DMS 273 (cell line): ENCODE results near the gene MYPOP.

Experiments
- DNase-seq: peaks from one replicate; lab custom pipeline; 2025; ENCODE audit not compliant: unreplicated experiment; lab: John Stamatoyannopoulos, UW

MYPOP gene

GRCh38 chr19:45901912-45902650 lies at the start of gene MYPOP:
Gene MYPOP, minus strand, starts transcription at chr19:45902613. Its CDS starts 840 bp downstream, at chr19:45901773.
- DNase-seq = peak; percentile 65

DNA sequence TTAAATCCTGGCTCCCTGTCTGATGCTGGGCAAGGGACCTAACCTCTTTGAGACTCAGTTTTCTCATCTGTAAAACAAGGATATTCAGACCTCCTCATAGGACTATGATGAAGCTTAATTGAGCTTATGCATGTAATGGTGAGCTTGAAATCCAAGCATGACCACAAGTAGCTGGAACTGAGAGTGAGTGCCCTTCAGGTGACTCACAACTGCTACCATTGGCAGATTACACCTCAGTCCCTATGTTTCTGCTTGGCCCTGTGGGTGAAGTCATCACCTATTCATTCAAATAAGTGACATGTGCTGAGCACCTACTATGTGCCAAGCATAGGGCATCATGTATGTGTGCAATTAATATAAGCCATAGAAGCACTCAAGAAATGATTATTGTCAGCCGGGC lies 45.5 kb upstream of the MYPOP start:
- DNase-seq = no peak

DNA sequence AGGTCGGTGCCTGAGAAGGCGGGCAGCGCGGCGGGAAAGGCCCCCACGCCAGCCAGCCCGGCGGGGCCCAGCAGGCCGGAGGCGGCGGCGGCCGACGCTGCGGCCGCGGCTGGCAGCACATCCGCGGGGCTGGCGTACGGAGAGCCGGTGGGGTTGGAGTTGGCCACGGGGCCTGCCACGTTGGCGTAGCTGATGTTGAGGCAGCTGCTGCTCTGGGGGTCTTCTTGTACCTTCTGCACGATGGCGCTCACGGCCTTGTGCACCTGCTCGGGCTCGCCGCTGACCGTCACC lies 38.0 kb upstream of the MYPOP start:
- DNase-seq = no peak

DNA sequence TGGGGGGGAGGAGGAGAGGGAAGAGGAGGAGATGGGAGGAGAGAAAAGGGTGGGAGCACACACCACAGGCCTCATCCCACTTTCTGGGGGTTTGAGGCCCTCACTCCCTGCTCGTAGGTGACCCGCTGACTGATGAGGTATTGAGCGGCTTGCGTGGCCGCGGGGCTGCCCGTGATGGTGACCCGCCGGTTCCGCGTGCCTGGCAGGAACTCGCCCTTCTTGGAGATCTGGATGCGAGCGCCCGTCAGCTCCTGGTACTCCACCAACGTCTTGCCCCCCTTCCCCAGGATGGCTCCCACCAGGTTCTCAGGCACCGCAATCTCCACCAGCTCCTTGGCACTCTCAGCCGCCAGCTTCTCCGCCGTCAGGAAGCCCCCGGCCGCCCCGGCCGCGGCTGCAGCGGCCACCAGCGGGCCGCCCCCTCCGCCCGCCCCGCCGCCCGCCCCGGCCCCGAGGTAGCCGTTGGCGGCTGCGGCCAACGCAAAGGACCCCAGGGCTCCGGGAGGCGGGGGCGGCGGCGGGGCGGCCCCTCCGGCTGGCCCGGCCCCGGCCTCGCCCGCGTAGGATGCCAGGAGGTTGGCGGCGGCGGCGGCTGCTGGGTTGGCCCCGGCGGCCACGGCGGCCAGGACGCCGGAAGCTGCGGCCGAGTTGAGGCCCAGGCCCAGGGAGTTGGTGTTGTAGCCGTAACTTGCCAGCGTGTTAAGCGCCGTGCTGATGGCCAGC lies 37.5 kb upstream of the MYPOP start:
- no peak for DNase-seq

DNA sequence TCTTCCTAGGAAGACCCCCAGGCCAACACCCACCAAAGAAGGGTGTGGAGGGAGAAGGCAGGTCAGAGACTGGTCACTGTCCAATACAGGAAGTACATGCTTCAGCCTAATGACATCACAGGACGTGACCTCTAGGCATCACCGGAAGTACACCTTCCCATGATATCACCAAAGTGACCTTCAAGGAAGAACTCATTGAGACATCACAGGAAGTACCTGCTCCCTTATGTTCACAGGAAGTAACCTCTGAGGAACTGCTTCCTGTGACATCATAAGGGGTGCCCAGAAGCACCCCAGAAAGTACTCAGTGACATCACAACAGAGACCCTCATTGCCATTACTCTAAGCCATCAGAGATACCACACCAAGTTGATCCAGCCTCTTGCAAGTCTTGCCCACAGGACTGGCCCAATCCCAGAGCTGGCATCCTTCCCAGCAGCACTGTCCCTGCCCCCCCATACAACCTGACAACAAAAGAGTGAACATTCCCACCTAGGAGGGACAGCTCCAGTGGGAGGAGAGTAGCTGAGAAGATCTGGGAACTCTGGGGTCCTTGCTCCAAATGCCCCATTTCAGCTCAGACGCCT lies 36.4 kb upstream of the MYPOP start:
- no peak for DNase-seq

DNA sequence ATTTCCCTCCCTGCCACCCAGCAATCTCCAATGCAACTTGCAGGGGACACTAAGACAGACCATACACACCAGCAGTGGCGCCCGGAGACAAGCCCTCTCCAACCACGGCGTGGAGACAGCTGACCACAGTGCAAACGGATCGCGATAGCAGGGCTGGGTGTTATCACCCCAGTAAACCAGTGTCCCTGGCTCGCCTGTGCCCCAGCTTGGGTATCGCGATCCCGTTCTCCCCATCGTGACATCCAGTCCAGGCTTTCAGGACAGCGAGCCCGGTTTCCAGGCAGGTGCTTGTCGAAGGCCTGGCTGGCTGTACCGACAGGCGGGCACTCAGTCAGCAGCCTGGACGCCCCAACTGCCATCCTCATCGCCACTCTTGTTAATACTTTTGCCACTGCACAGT lies 32.9 kb upstream of the MYPOP start:
- no peak for DNase-seq

DNA sequence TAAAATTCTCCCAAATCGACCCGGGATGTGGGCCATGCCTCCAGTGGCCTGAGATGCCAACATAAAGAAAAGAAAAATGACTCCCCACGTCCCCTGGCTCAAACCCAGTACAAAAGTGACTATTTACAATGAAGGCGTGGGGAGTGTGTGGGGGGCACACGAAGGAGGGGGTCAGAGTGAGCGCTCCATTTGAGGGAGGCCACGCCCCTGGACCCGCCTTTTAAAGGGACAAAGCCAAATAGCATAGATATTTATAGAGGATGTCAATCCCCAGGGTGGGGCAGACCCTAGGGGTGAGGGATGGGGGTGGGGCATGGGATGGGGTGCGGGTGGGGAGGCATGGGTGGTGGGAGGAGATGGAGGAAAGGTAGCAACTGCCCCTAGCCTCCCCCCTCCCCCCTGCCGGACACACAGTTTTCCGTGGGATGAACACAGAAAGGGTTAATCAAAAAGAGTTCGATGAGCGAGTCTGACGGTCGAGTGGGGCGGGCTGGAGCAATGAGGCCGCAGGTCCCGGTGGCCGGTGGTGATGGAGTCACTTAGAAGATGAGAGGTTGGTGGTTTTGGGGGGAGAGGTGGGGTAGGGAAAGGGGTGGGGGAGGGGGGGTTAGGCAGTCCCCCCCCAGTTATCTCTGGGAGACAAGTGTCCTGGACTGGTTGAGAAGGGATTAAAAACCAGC lies 32.3 kb upstream of the MYPOP start:
- DNase-seq = no peak

DNA sequence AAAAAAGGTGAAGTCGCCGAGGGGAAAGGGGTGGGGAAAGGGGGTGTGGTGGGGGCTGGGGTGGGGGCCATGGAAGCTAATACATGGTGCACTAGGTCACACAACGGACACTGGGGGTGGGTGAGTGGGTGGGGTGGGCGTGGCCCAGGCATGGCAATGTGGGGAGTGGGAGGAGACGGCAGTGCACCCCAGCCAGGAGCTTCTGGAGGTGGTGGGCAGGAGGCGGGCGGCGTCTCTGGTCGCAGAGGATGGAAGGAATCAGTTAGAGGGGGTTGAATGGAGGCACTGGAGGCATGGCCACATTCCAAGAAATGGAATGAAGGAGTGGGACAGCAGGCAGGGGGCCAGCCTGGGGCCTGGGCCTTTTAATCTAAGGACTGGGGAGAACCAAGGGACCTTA lies 31.3 kb upstream of the MYPOP start:
- DNase-seq = no peak

DNA sequence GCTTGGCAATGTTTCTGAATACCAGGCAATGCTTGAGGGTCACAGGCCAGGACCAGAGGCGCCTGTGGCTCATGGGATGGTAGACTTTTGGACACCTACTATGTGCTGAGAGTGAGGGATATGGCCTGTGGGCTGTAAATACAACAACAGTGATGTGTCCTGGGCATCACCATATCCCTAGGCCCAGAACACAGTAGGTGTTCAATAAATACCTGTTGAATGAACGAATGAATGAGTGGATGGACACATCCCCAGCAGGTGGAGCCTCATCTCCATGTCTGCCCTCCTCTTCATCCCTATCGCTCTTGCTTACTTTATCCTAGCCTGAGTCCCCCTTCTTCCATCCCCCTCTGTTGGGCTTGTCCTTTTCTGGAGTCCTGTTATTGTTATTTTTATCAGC lies 28.6 kb upstream of the MYPOP start:
- DNase-seq = no peak

DNA sequence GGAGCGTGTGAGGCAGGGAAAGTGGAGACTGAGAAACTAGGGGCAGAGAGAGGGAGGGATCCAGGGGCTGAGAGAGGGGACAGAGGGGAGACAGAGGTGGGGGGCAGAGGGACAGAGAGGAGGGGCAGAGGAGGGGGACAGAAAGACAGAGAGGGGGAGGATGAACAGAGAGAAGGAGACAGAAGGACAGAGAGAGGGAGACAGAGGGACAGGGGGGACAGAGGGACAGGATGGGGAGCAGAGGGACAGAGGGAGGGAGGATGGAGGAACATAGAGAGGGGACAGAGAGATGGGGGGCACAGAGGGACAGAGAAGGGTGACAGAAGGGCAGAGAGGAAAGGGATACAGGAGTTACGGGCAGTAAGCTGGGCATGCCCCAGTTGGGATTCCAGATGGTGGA lies 26.8 kb upstream of the MYPOP start:
- DNase-seq = no peak

DNA sequence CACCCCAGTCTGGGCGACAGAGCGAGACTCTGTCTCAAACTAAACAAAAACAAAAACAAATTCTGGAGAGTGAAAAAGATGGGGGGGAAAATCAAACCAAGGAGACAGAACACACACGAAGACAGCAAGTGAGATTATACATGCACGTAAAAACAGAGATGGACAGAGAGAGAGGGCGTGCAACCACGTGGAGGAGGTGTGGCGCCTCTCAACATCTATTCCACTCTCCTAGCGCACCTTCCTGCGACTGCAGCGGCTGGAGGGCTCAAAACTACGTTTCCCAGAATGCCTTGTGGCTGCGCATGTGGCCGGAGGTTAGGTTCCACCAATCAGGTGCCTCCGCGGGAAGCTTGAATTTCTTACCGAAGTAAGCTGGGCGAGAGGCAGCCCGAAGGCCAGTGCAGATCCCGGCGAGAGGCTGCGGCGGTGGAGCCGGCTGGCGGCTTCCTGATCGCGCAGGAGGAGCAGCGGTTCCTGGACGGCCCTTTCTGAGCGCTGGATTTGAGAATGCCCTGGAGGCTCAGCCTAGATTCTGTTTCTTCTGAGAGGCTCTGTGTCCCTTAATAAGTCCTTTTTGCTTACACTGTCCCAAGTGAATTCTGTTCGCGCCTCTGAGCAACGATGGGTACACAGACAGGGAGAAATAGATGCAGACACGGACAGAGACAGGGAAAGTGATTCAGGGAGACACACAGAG lies 25.3 kb upstream of the MYPOP start:
- peak; percentile 99 for DNase-seq

DNA sequence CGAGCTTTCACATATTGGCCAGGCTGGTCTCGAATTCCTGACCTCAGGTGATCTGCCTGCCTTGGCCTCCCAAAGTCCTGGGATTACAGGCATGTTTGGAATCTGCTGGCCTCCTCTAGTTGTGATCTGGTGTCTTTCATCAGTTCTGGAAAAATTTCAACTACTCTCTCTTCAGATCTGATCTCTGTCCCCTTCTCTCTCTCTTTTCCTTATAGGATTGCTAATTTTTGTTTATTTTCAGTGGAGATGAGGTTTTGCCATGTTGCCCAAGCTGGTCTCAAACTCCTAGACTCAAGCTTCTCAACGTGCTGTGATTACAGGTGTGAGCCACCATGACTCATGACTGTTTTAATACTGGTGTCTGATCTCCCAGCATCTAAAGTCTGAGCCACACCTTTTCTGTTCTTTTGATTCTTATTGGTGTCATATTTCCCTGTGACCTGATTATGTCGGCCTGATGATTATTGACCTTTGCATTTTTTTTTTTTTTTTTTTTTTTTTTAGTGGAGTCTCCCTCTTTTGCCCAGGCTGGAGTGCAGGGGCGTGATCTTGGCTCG lies 22.6 kb upstream of the MYPOP start:
- no peak for DNase-seq

DNA sequence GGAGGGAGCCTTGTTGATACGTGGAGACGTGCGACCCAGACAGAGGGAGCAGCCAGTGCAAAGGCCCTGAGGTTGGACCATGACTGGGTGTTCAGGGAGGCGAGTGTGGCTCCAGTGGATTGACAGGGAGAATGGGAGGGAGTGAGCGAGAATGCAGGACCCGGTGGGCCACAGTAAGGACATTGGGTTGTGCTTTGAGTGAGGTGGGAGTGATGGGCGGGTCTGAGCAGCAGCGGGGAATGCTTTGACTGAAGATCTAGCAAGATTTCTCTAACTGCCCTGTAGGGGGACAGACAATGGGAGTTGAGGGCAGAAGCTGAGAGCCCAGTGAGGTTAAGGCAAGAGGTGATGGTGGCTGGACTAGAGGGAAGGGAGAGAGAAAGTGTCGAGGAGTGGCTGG lies 19.9 kb upstream of the MYPOP start:
- DNase-seq = peak; percentile 47

GRCh38 chr19:45920458-45920857 lies 18.0 kb upstream of the MYPOP start:
- no peak for DNase-seq

DNA sequence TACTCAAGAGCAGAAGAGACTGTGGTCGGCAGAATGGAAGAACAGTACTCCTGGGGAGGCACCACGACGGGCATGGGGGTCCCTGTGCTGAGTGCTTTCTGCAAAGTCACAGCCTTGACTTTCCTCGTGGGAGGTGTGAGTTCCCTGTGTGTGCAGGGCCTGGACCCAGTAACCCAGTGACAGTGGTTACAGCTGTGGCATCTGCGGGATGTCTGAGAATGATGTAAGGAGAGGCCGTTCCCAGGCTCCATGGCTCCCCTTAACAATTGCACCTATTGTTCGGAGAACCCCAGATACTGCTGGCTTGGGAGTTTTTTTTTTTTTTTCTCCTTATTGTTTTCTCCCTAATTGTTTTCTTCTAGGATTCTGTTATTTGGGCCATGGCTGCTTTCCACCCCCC lies 17.3 kb upstream of the MYPOP start:
- no peak for DNase-seq

DNA sequence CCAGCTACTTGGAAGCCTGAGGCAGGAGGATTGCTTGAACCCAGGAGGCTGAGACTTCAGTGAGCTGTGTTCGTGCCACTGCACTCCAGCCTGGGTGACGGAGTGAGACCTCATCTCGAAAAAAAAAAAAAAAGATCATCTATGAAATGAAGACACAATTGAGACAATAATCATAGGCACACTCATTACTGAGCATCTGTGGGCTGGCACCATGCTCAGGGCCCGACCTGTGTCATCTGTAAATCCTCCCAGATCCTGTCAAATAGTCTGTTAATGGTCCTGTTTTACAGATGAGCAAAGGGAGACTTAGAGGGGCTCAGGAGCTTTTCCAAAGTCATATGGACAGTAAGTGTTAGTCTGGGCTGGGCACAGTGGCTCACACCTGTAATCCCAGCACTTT lies 16.3 kb upstream of the MYPOP start:
- DNase-seq = no peak

GRCh38 chr19:45917421-45918091 lies 15.1 kb upstream of the MYPOP start:
- DNase-seq = no peak

DNA sequence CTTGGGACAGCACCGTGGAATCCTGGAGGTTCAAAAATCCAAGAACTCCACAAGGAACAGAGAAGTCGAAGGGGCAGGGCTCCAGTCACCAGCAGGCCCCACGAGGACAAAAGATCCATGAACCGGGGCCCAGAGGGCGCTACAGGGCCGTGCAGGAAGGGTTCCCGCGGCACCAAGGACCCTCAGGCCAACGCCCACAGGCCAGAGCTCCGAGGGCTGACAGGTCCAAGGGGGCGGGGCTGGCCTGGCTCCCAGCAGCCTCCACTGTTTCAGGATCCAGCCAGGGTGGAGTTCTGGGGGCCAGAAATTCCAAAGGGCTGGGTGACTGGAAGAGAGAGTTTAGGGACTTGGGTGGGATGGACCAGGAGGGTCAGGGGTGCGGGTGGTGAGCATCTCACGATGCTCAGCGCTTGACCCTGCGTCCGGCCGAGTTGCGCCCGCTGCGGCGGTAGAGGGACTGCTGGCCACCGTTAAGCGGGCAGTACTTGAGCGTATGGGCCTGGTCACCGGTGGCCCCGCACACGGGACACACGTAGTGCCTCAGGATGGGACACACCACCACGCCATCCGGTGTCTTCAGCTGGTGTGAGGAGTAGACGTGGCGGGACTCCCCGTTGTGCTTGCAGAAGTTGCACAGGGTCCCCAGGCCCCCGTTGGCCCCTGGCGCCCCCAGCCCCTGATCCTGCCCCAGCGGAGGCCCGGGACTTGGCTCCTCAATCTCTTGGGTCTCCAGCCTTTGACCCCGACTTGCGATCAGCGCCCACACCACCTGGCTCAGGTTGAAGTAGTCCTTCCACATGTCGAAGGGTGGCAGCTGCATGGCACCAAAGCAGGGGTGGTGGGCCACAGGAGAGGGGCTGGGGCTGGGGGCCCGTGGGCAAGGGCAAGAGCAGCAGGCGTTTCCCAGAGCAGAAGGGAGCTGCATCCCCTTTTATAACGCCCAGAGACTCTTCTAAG lies 11.7 kb upstream of the MYPOP start, which contains the start of gene NANOS2:
Gene NANOS2 (minus strand): TSS at position 905 of the 957 bp plus-strand sequence. CDS start 85 bp downstream, at position 820.
- peak; percentile 64 for DNase-seq

GRCh38 chr19:45911291-45911690 lies 8.9 kb upstream of the MYPOP start:
- DNase-seq = no peak
